ENCODE results near the gene KANSL3.

The KANSL3 gene

DNA sequence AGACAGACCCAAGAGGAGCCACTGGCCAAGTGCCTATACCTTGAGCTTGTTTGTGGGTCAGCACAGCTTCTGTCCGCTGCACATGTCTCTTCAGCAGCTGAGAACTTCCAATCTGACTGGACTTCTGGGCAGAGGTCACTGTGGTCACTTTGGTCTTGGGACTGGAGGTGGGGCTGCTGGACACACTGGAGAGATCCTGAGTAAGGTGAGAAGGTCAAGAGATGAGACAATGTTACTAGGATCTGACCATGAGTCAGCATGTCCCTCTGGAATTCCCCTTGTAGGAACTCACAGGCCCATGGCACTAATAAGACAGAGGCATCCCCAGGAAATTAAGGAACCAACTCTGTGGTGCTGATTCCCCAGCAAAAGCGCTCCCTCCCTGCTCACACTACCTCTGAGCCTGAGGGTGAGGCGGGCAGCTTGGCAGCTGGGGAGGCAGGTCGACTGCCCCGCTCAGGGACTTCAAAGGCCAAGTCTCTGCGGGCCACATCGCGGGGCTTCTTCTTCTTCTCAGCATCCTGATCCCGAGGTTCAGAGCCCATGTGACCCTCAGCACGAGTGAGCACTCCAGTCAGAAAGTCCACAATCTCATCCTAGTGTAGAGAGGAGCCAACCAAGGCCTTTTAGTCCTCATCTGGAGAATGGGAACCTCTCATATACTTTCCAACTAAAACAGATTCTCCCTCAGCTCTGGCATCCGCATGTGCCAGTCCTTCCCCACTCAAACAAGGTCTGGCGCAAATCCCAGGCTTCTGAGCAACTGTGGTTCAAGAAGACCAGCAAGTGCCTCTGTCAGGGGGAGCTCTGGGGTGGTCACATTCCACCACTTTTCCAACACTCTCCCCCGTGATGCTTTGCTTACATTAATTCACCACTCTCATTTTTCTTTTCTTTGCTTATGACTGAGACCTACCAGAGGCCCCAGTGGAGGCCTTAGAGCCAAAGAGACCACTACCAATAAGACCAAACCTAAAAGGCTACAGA, 29.4 kb downstream of the KANSL3 start:
- Mint-ChIP-seq H3K27me3 (no peaks in the 10 kb centered on the region), H3K36me3 (peaks cover 56% of the 10 kb centered on the region), H3K4me1 (no peaks in the 10 kb centered on the region), H3K9me3 (no peaks in the 10 kb centered on the region), H3K4me3 (no peak overlapping the region), H3K27ac (no peak overlapping the region)
- ATAC-seq (ENCODE audit: low read depth) (no peak), DNase-seq (ENCODE audit: low spot score in 2 of 2) (no peak)

DNA sequence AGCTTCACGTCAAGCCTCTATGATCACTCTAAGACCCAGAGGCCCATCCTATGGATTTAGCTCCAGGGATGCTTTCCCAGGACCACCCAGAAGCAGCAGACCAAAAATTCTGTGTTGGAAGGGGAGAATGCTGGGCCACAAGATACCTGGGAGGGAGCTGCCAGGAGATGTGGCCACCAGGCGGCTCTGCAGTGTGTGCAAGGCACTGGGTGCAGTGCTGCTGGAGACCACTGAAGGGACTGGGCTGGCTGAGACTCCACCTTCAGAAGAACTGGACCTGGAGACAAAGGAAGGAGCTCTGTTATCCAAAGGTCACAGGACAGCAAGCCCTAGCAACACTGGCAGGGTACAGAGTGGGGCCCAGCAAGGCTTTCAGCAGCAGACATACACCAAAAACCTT, 34.0 kb downstream of the KANSL3 start:
- no peak for DNase-seq (ENCODE audit: low spot score in 2 of 2)
- no peaks in the 10 kb centered on the region for H3K9me3 Mint-ChIP-seq
- peaks cover 47% of the 10 kb centered on the region for H3K36me3 Mint-ChIP-seq
- H3K4me3 Mint-ChIP-seq = no peak overlapping the region
- no peak overlapping the region for H3K27ac Mint-ChIP-seq
- peak; percentile 53 for ATAC-seq (ENCODE audit: low read depth)
- no peaks in the 10 kb centered on the region for H3K27me3 Mint-ChIP-seq
- H3K4me1 Mint-ChIP-seq = no peaks in the 10 kb centered on the region

DNA sequence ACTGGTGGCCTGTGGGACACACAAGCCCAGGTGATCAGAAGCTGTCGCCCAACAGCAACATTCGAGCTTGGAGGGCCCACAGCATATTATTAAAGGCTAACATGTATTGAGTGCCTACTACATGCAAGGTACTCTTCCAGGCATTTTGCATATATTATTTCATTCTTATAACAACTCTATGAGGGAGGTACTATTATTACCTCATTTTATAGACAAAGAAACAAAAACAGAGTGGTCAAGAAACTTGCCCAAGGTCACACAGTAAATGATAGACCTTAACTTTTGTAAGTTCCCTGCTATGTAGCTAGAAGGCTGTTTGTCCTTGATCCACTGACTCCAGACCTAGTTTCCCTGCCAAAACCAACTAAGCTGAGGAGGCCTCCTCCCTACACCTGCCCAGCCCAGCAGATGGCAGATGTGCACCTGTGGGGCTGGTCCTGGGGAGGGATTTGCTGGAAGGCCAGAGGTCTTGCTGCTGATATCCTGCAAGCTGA, 35.7 kb downstream of the KANSL3 start:
- peaks cover 47% of the 10 kb centered on the region for H3K36me3 Mint-ChIP-seq
- no peak overlapping the region for H3K4me3 Mint-ChIP-seq
- no peaks in the 10 kb centered on the region for H3K4me1 Mint-ChIP-seq
- H3K9me3 Mint-ChIP-seq = no peaks in the 10 kb centered on the region
- H3K27ac Mint-ChIP-seq = peak overlapping the region; percentile 43
- ATAC-seq (ENCODE audit: low read depth) (peak; percentile 39), DNase-seq (ENCODE audit: low spot score in 2 of 2) (no peak)
- H3K27me3 Mint-ChIP-seq = no peaks in the 10 kb centered on the region

DNA sequence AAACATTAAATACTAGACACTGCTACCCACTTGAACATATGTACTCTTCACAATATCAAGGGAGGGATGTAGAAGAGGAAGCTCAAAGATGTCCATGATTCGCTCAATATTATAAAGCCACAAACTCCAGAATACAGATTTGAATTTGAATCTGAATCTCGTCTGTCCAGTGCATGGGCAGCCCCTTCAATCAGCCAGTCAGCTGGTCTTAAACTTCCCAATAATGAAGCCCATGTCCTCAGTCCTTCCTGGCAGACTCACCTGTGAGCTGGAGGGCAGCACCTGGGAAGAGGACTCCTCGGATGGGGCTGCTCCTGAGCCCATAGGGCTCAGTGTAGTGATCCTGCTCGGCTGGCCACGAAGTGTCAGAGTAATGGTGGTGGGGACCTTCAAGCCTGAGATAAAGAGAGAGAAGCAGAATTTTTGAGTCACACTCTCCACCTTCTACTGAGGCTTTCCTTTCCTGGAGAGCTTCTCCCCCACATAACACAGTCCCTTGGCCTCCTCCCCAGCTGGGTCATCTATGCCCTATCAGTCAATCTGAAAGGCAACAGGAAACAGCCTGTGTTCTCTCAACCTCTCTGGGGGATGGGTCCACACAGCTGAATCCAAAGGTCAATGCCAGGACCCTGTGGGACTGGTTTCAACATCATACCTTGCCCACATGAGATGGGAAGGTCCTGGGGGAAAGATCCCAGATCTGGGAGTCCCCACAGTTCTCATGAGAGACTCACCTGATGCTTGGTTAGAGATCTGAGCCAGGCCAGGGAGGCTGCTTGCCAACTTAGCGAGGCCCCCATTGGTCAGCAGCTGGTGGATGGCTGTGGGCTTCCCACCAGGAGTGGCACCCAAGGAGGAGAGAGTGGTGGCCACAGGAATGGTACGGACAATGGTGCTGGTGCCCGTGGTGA, 36.5 kb downstream of the KANSL3 start:
- no peak for ATAC-seq (ENCODE audit: low read depth)
- Mint-ChIP-seq H3K9me3 (no peaks in the 10 kb centered on the region), H3K36me3 (peaks cover 43% of the 10 kb centered on the region), H3K4me3 (no peak overlapping the region), H3K27ac (peak overlapping the region; percentile 43), H3K27me3 (no peaks in the 10 kb centered on the region), H3K4me1 (no peaks in the 10 kb centered on the region)
- DNase-seq (ENCODE audit: low spot score in 2 of 2) = no peak

DNA sequence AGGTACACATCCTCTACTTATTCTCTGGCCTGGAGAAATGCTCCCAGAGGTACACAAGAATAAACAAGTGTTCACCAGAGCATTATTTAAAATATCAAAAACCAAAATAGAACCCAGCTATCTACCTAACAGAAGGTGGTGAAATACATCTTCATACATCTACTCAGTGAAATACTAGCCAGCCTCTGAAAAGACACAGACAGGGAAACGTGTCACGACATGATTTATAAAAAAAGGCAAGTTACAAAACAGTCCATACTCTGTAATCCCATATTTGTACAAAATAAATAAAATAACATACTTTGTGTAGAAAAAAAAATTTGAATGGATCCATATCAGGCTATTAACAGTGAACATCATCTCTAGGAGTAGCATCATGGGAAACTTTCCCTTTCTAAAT, 38.2 kb downstream of the KANSL3 start:
- DNase-seq (ENCODE audit: low spot score in 2 of 2) = no peak
- no peak overlapping the region for H3K4me3 Mint-ChIP-seq
- no peaks in the 10 kb centered on the region for H3K9me3 Mint-ChIP-seq
- peaks cover 35% of the 10 kb centered on the region for H3K36me3 Mint-ChIP-seq
- no peak overlapping the region for H3K27ac Mint-ChIP-seq
- no peaks in the 10 kb centered on the region for H3K4me1 Mint-ChIP-seq
- ATAC-seq (ENCODE audit: low read depth) = no peak
- H3K27me3 Mint-ChIP-seq = no peaks in the 10 kb centered on the region

DNA sequence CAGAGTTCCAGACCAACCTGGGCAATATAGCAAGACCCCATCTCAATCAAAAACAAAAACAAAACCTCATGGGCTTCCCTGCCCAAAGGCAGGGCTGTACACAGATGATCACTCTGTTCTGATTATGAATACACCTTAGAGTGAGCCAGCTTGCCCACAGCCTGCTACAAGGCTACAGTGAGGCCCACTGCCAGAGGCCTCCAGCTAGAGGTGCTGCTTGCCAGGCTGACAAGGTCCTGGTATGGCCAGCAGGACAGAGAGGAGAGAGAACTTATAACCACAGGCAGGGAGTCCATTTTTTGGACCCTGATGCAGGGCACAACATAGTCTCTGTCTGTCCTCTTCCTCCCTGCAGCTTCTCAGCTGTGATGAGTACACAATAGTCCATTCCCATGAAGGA, 41.5 kb downstream of the KANSL3 start:
- Mint-ChIP-seq H3K9me3 (no peaks in the 10 kb centered on the region), H3K36me3 (peaks cover 45% of the 10 kb centered on the region), H3K27ac (no peak overlapping the region), H3K27me3 (no peaks in the 10 kb centered on the region), H3K4me1 (no peaks in the 10 kb centered on the region), H3K4me3 (no peak overlapping the region)
- DNase-seq (ENCODE audit: low spot score in 2 of 2) = no peak
- no peak for ATAC-seq (ENCODE audit: low read depth)

DNA sequence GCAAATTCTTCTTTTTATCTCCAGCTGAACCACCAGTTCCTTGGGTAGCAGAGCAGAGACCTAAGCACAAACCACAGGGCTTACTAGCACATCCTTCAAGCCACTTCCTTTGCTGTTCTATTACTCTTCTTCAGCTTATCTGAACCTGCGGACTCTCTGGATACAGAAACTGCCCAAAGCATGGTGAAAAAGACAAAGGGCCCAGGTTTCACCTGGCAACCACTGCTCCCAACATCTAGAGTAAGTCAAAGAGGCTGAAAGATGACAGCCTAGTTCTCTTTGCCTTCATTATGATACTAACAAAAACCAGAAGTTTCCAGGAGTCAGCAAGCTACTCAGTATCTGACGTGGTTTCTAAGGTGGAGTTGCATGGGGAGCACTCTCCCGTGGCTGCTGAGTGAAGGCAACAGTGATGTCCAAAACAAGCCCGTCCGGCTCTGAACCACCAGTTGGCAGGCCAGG, 43.4 kb downstream of the KANSL3 start:
- no peak for DNase-seq (ENCODE audit: low spot score in 2 of 2)
- H3K36me3 Mint-ChIP-seq = peaks cover 40% of the 10 kb centered on the region
- H3K27ac Mint-ChIP-seq = peak overlapping the region; percentile 58
- H3K4me3 Mint-ChIP-seq = no peak overlapping the region
- no peaks in the 10 kb centered on the region for H3K9me3 Mint-ChIP-seq
- no peak for ATAC-seq (ENCODE audit: low read depth)
- H3K4me1 Mint-ChIP-seq = peaks cover 2% of the 10 kb centered on the region
- no peaks in the 10 kb centered on the region for H3K27me3 Mint-ChIP-seq

DNA sequence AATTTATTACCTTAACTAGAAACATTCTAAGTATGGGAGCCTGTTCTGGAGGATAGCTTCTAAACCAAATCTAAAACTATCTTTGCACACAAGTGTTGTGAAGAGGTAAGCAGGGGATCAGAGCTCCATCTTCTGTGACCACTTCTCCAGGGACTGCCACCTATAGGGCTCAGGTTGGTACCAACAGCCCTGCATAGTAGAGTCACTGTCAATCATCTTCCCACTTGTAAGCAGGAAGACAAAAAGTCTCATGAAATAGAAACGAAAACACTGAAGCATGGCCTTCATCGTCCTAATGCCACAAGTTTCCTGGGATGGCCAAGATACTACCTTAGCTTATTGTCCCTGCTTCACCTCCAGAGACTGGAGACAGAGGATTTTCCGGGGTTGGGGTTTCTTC, 43.8 kb downstream of the KANSL3 start:
- no peak overlapping the region for H3K27ac Mint-ChIP-seq

DNA sequence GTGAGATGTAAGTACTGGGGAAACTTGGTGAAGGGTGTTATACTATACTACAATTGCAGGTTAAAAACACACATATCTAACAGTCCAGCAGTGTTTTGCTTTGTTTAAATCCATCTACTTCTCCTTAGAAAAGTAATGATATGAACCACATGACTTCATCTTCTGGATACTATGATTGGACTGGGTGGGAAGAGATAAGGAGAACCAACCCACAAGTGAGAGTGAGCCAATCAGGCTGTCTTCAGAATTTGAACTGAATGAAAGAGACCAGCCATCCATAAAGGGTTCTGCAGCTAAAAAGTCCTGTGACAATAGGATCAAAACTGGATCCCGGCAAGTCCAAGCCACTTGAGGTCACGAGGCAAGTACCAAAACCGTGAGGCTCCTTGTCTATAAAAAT, 46.6 kb downstream of the KANSL3 start:
- no peaks in the 10 kb centered on the region for H3K27me3 Mint-ChIP-seq
- no peak for ATAC-seq (ENCODE audit: low read depth)

More for the DNA sequence above, 43.8 kb downstream of the KANSL3 start:
- Mint-ChIP-seq H3K4me3 (no peak overlapping the region), H3K36me3 (peaks cover 40% of the 10 kb centered on the region), H3K4me1 (peaks cover 4% of the 10 kb centered on the region), H3K9me3 (no peaks in the 10 kb centered on the region), H3K27me3 (no peaks in the 10 kb centered on the region)
- DNase-seq (ENCODE audit: low spot score in 2 of 2) (no peak), ATAC-seq (ENCODE audit: low read depth) (no peak)

DNA sequence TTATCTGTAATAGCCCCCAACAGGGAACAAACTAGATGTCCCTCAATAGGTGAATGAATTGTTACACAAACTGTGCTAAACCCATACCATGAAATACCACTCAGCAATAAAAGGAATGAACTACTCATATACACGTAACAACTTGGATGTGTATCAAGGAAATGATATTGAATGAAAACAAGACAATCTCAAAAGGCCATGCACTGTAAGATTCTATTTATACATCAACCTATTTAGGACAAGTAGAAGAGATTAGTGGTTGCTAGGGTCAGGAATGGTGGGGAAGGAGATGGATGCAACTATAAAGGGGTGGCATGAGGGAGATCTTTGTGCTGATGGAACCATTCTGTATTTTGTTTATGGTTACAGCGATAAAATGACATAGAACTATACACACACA, 47.1 kb downstream of the KANSL3 start:
- no peak overlapping the region for H3K4me3 Mint-ChIP-seq
- H3K27me3 Mint-ChIP-seq = no peaks in the 10 kb centered on the region
- peaks cover 4% of the 10 kb centered on the region for H3K4me1 Mint-ChIP-seq
- peak overlapping the region; percentile 29 for H3K27ac Mint-ChIP-seq
- no peak for ATAC-seq (ENCODE audit: low read depth)
- no peak for DNase-seq (ENCODE audit: low spot score in 2 of 2)
- H3K36me3 Mint-ChIP-seq = peaks cover 32% of the 10 kb centered on the region
- H3K9me3 Mint-ChIP-seq = no peaks in the 10 kb centered on the region

More for the DNA sequence above, 46.6 kb downstream of the KANSL3 start:
- Mint-ChIP-seq H3K9me3 (no peaks in the 10 kb centered on the region), H3K27ac (peak overlapping the region; percentile 29), H3K4me3 (no peak overlapping the region), H3K4me1 (peaks cover 4% of the 10 kb centered on the region), H3K36me3 (peaks cover 32% of the 10 kb centered on the region)
- DNase-seq (ENCODE audit: low spot score in 2 of 2) = no peak

DNA sequence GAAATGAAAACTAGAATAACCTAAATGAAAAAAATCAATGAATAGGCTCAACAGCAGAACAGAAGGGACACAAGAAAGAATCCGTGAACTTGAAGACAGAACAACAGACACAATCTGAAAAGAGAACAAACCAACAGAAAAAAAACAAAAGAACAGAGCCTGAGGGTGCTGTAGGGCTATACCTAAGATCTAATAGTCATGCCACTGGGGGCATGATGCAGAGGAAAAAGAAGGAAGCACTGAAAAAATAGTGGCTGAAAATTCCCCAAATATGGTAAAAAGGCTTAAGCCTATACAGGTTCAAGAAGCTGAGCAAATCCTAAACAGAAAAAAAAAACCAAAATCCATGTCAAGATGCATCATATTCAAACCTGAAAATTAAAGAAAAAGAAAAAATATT, 50.3 kb downstream of the KANSL3 start:
- DNase-seq (ENCODE audit: low spot score in 2 of 2) = no peak
- no peaks in the 10 kb centered on the region for H3K9me3 Mint-ChIP-seq
- H3K27me3 Mint-ChIP-seq = no peaks in the 10 kb centered on the region
- H3K4me1 Mint-ChIP-seq = peaks cover 4% of the 10 kb centered on the region
- H3K36me3 Mint-ChIP-seq = peaks cover 16% of the 10 kb centered on the region
- no peak for ATAC-seq (ENCODE audit: low read depth)
- no peak overlapping the region for H3K4me3 Mint-ChIP-seq
- peak overlapping the region; percentile 53 for H3K27ac Mint-ChIP-seq

DNA sequence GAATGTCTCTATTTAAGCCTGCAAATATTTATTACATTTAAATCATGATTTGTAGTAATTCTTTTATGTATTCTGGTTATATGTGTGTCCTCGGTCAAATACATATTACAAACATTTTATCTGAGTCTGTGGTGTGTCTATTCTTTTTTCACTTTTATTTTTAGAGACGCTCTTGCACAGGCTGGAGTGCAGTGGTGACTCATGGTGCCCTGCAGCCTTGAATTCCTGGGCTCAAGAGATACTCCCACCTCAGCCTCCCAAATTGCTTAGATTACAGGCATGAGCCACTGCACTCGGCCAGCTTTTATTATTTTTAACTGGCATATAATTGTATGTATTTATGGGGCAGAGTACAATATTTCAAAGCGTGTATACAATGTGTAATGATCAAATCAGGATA, 54.1 kb downstream of the KANSL3 start:
- peaks cover 10% of the 10 kb centered on the region for H3K36me3 Mint-ChIP-seq
- H3K27ac Mint-ChIP-seq = no peak overlapping the region
- H3K9me3 Mint-ChIP-seq = no peaks in the 10 kb centered on the region
- DNase-seq (ENCODE audit: low spot score in 2 of 2) (no peak), ATAC-seq (ENCODE audit: low read depth) (no peak)
- H3K27me3 Mint-ChIP-seq = no peaks in the 10 kb centered on the region
- H3K4me1 Mint-ChIP-seq = no peaks in the 10 kb centered on the region
- H3K4me3 Mint-ChIP-seq = no peak overlapping the region

DNA sequence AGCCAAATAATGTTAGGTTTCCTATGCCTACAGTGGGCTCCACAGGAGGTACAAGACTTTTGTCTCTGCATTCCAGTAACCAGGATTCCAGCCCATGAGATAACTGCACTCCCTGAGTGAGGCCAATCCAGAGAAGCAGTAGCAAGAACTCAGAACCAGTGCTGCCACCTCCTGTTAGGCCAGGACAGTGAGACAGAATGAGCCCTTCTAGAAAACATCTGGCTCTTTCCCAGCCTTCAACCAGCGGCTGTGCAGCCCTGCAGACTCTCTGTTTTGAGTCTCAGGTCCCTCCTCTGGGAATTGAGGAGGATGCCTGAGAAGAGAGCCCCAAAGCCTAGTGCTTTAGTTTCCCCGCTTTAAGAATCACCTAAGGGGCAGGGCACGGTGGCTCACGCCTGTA, 57.3 kb downstream of the KANSL3 start:
- no peak overlapping the region for H3K4me3 Mint-ChIP-seq
- H3K9me3 Mint-ChIP-seq = no peaks in the 10 kb centered on the region
- no peaks in the 10 kb centered on the region for H3K27me3 Mint-ChIP-seq
- peaks cover 5% of the 10 kb centered on the region for H3K36me3 Mint-ChIP-seq
- no peak for ATAC-seq (ENCODE audit: low read depth)
- H3K27ac Mint-ChIP-seq = no peak overlapping the region
- no peaks in the 10 kb centered on the region for H3K4me1 Mint-ChIP-seq
- DNase-seq (ENCODE audit: low spot score in 2 of 2) = no peak

DNA sequence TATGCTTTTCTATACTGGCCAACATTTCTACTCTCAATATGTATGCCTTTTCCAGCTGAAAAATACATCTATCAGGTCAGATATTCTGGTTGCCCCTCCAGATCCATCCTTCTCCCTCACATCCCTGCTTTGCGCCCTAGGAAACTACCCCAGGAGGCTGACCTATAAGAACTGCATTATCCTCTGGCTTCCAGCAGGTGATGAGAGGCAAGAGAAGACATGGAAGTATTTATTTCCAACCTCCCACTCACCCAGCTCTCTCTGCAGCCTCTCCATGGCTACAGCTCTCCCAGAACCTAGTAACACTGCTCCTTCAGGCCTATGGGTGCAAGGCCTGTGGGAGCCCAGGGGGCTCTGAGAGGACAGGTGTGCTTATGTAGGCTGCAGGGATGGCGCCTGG, 58.7 kb downstream of the KANSL3 start:
- Mint-ChIP-seq H3K4me1 (no peaks in the 10 kb centered on the region), H3K27ac (no peak overlapping the region), H3K36me3 (peaks cover under 1% of the 10 kb centered on the region), H3K4me3 (no peak overlapping the region), H3K9me3 (no peaks in the 10 kb centered on the region), H3K27me3 (no peaks in the 10 kb centered on the region)
- no peak for DNase-seq (ENCODE audit: low spot score in 2 of 2)
- no peak for ATAC-seq (ENCODE audit: low read depth)
